ENCODE measurements around the gene RNF17. TPM values are rescaled to one million over a fixed set of nuclear protein-coding genes. Genes with fewer than 3 reads are reported as not detected.
"Not testable (repeated sequence)": the region's sequence is repeated elsewhere in the genome, so short reads cannot be mapped to it uniquely, and the experiment has no call there.

RNF17 gene
- polyA plus RNA-seq, 1 experiment = not detected

DNA sequence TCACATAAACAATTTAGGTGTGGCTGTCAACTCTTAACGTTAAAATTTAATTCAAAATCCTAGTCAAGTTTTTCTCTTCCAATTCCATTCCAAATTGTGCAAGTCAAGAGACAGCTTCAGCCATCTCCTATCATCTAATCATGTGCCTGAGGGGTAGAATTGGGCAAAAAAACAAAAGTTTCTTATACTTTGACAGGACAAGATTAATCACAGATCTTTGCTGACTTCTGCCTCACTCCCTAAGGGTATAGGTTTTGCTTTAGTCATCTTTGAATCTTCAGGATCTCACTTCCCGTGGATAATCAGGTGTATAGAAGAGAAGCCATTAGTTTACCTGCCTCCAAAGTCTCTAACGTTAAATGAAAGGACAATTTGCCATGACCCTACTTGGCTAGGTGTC is 24.6 kb downstream of the RNF17 start:
- TF ChIP-seq, protein P1, sequence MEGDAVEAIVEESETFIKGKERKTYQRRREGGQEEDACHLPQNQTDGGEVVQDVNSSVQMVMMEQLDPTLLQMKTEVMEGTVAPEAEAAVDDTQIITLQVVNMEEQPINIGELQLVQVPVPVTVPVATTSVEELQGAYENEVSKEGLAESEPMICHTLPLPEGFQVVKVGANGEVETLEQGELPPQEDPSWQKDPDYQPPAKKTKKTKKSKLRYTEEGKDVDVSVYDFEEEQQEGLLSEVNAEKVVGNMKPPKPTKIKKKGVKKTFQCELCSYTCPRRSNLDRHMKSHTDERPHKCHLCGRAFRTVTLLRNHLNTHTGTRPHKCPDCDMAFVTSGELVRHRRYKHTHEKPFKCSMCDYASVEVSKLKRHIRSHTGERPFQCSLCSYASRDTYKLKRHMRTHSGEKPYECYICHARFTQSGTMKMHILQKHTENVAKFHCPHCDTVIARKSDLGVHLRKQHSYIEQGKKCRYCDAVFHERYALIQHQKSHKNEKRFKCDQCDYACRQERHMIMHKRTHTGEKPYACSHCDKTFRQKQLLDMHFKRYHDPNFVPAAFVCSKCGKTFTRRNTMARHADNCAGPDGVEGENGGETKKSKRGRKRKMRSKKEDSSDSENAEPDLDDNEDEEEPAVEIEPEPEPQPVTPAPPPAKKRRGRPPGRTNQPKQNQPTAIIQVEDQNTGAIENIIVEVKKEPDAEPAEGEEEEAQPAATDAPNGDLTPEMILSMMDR (IDR thresholded peaks at IDR 0.05; ENCODE audit: insufficient read depth, low read depth, low read length) = no peak
- ChIA-PET CTCF (no interaction called here), POLR2A (no interaction called here)
- no peaks in the 10 kb centered on the region for H3K27me3 ChIP-seq (ENCODE audit: control insufficient read depth, insufficient read depth, low read length)
- no peak for DNase-seq (ENCODE audit: low read depth)
- H3K4me3 ChIP-seq (ENCODE audit: low read depth, low read length) = no peak overlapping the region
- H3K36me3 ChIP-seq (ENCODE audit: control insufficient read depth, insufficient read depth, low read length) = no peaks in the 10 kb centered on the region

DNA sequence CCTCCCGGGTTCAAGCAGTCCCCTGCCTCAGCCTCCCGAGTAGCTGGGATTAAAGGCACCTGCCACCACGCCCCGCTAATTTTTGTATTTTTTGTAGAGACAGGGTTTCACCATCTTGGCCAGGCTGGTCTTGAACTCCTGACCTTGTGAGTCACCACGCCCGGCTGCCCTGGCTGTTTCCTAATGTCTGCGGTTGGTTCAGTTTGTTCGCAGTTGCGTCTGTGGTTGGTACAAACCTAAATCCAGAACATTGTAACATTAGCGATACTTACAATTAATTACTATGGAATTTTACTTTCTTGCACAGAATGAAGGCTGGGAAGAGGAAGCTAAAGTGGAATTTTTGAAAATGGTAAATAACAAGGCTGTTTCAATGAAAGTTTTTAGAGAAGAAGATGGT is 38.1 kb downstream of the RNF17 start:
- DNase-seq (ENCODE audit: low read depth) = no peak
- ChIA-PET CTCF (no interaction called here), POLR2A (no interaction called here)

DNA sequence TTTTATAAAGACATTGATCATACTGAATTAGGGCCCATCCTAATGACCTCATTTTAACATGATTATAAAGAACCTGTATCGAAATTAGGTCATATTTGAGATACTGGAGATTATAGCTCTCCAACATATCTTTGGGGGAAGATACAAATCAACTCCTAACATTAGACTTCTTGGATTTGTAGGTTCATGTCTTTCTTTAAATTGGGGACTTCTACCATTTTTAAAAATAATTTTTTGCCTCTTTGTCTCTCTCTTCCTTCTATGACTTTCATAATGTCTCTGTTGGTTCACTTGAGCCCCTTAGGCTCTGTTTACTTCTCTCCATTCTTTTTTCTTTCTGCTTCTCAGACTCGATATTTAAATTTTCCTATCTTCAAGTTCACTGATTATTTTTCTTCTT is 57.2 kb downstream of the RNF17 start:
- CTCF ChIA-PET = no interaction called here
- TF ChIP-seq, protein P1 (IDR thresholded peaks at IDR 0.05; ENCODE audit: insufficient read depth, low read depth, low read length) = no peak
- Histone ChIP-seq H3K4me3 (ENCODE audit: low read depth, low read length) (no peak overlapping the region), H3K27me3 (ENCODE audit: control insufficient read depth, insufficient read depth, low read length) (no peaks in the 10 kb centered on the region), H3K36me3 (ENCODE audit: control insufficient read depth, insufficient read depth, low read length) (no peaks in the 10 kb centered on the region)
- POLR2A ChIA-PET = no interaction called here
- no peak for DNase-seq (ENCODE audit: low read depth)

More for the DNA sequence above, 38.1 kb downstream of the RNF17 start:
- Histone ChIP-seq H3K36me3 (ENCODE audit: control insufficient read depth, insufficient read depth, low read length) (no peaks in the 10 kb centered on the region), H3K27me3 (ENCODE audit: control insufficient read depth, insufficient read depth, low read length) (no peaks in the 10 kb centered on the region), H3K4me3 (ENCODE audit: low read depth, low read length) (no peak overlapping the region)
- TF ChIP-seq, protein P1 (IDR thresholded peaks at IDR 0.05; ENCODE audit: insufficient read depth, low read depth, low read length) = no peak

DNA sequence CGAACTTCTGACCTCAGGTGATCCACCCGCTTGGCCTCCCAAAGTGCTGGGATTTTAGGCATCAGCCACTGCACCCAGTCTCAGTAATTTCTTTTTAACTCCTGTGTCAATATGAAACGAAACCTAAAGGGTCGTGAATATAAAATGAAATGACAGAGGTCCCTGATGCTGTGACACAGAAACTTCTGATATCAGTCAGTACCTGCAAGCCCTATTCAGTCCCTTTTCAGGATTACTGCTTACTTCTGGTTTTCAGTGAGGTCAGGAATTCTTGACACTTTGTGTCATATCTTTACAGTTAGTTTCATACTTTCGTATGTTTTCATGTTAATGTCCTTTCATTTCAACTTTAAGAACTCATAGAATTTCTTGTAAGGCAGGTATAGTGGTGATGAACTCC is 58.7 kb downstream of the RNF17 start:
- ChIA-PET POLR2A (no interaction called here), CTCF (no interaction called here)
- Histone ChIP-seq H3K4me3 (ENCODE audit: low read depth, low read length) (no peak overlapping the region), H3K36me3 (ENCODE audit: control insufficient read depth, insufficient read depth, low read length) (no peaks in the 10 kb centered on the region), H3K27me3 (ENCODE audit: control insufficient read depth, insufficient read depth, low read length) (no peaks in the 10 kb centered on the region)
- TF ChIP-seq, protein P1 (IDR thresholded peaks at IDR 0.05; ENCODE audit: insufficient read depth, low read depth, low read length) = no peak
- DNase-seq (ENCODE audit: low read depth) = no peak

DNA sequence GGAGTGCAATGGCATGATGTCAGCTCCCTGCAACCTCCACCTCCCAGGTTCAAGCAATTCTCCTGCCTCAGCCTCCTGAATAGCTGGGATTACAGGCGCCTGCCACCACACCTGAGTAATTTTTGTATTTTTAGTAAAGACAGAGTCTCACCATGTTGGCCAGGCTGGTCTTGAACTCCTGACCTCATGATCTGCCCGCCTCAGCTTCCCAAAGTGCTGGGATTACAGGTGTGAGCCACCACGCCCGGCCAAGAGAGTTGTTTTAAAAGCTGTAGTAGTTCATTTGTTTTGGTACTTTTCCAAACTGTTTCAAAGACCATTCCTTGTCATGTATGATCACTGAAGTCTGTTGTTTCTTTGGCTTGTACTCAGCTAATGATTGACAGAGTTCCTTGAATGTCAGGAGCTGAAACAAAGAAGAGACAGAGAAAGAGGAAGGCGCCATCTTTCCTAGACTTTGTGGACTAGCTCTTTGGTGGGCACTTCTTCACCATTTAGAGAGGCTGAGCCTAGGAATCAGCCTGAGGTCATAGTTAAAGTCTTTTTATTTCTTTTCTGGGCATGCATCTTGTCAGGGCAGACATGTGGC is 59.2 kb downstream of the RNF17 start:
- CTCF ChIA-PET; H3K4me3 ChIP-seq (ENCODE audit: low read depth, low read length); POLR2A ChIA-PET; H3K27me3 ChIP-seq (ENCODE audit: control insufficient read depth, insufficient read depth, low read length); DNase-seq (ENCODE audit: low read depth); H3K36me3 ChIP-seq (ENCODE audit: control insufficient read depth, insufficient read depth, low read length): not testable (repeated sequence)

DNA sequence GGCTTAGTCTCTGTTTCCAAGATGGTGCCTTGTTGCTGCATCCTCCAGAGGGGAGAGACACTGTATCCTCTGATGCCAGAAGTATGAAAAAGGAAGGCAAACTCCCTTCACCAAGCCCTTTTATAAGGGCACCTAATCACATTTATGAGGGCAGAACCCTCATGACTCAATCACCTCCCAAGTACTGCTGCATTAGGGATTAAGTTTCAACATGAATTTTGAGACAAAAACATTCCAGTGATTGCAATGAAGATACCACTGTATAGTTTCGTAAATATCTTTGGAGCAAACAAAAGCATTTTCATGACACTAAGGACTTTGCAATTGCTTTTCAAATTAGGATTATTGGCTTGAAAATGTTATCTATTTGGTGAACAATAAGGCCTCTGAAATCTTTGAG is 63.8 kb downstream of the RNF17 start:
- TF ChIP-seq, protein P1 (IDR thresholded peaks at IDR 0.05; ENCODE audit: insufficient read depth, low read depth, low read length) = no peak
- Histone ChIP-seq H3K36me3 (ENCODE audit: control insufficient read depth, insufficient read depth, low read length) (no peaks in the 10 kb centered on the region), H3K27me3 (ENCODE audit: control insufficient read depth, insufficient read depth, low read length) (no peaks in the 10 kb centered on the region), H3K4me3 (ENCODE audit: low read depth, low read length) (no peak overlapping the region)
- DNase-seq (ENCODE audit: low read depth) = no peak
- CTCF ChIA-PET = no interaction called here
- POLR2A ChIA-PET = no interaction called here
